ENCODE measurements around the gene PKP2. TPM values are rescaled to one million over a fixed set of nuclear protein-coding genes. Genes with fewer than 3 reads are reported as not detected.

The PKP2 gene
- total and polyA plus RNA-seq, 9 of the 15 experiments (the other 6 are each of a cell fraction or from before 2014, with no cell fraction given) = 1.6 to 4.2 (median 2.8) TPM

DNA sequence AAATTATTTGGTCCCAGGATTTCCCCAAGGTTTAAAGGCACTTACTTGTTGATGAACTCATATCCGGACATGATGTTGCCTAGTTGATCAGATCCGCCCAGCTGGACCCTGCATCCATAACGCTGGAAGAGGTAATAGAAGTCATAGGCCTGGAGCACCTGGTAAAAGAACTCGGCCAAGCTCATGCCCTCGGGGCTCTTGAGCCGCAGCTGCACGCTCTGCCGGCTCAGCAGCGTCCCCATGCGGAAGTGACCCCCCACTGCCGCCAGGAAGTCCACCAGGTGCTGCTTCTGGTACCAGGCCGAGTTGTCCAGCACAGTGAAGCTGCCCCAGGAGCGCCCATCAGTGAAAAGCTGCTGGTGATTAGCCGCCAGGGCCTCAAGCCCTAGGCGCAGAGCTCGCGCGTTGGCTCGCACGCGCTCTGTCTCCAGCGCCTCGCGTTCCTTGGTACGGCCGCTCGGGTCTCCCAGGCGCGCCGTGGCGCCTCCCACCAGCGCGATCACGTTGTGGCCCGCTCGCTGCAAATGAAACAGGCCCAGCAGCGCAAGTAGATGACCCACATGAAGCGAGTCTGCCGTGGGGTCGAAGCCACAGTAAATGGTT, 141.4 kb downstream of the PKP2 start (continued):
- TF ChIP-seq, protein P1, sequence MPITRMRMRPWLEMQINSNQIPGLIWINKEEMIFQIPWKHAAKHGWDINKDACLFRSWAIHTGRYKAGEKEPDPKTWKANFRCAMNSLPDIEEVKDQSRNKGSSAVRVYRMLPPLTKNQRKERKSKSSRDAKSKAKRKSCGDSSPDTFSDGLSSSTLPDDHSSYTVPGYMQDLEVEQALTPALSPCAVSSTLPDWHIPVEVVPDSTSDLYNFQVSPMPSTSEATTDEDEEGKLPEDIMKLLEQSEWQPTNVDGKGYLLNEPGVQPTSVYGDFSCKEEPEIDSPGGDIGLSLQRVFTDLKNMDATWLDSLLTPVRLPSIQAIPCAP (CRISPR knock-in tag; IDR thresholded peaks at IDR 0.05; ENCODE audit: borderline replicate concordance) = 0 out of 2 replicates have a peak, but pooled peaks have one; percentile 31
- TF ChIP-seq CTBP1 (IDR thresholded peaks at IDR 0.05; ENCODE audit: borderline replicate concordance) (peak; percentile 53), CBFA2T3 (IDR thresholded peaks at IDR 0.05) (peak; percentile 22; the same call in 1 of the 2 replicates), ZNF707 (CRISPR knock-in tag; conservative IDR thresholded peaks at IDR 0.05) (no peak), SMARCA5 (IDR thresholded peaks at IDR 0.05) (peak; percentile 31; the same call in 1 of the 2 replicates), SIN3A (IDR thresholded peaks at IDR 0.05; ENCODE audit: borderline replicate concordance in 2 of 2, control insufficient read depth in 1 of 2, low read depth in 2 of 2, low read length in 2 of 2) (peak; percentile 20 to 78; a peak in 1 of 4 replicates), SMAD3 (CRISPR knock-in tag; conservative IDR thresholded peaks at IDR 0.05) (no peak), PML (IDR thresholded peaks at IDR 0.05; ENCODE audit: low read length) (0 out of 2 replicates have a peak, but pooled peaks have one; percentile 16), MYC (IDR thresholded peaks at IDR 0.05; ENCODE audit: low read depth, low read length) (peak; percentile 80), MYC (CRISPR knock-in tag; IDR thresholded peaks at IDR 0.05; ENCODE audit: borderline replicate concordance, low read depth) (no peak)
- TF ChIP-seq, protein P2, sequence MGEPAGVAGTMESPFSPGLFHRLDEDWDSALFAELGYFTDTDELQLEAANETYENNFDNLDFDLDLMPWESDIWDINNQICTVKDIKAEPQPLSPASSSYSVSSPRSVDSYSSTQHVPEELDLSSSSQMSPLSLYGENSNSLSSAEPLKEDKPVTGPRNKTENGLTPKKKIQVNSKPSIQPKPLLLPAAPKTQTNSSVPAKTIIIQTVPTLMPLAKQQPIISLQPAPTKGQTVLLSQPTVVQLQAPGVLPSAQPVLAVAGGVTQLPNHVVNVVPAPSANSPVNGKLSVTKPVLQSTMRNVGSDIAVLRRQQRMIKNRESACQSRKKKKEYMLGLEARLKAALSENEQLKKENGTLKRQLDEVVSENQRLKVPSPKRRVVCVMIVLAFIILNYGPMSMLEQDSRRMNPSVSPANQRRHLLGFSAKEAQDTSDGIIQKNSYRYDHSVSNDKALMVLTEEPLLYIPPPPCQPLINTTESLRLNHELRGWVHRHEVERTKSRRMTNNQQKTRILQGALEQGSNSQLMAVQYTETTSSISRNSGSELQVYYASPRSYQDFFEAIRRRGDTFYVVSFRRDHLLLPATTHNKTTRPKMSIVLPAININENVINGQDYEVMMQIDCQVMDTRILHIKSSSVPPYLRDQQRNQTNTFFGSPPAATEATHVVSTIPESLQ (CRISPR knock-in tag; IDR thresholded peaks at IDR 0.05) = peak; percentile 80; the same call in 1 of the 2 replicates
- TF ChIP-seq, protein P3, sequence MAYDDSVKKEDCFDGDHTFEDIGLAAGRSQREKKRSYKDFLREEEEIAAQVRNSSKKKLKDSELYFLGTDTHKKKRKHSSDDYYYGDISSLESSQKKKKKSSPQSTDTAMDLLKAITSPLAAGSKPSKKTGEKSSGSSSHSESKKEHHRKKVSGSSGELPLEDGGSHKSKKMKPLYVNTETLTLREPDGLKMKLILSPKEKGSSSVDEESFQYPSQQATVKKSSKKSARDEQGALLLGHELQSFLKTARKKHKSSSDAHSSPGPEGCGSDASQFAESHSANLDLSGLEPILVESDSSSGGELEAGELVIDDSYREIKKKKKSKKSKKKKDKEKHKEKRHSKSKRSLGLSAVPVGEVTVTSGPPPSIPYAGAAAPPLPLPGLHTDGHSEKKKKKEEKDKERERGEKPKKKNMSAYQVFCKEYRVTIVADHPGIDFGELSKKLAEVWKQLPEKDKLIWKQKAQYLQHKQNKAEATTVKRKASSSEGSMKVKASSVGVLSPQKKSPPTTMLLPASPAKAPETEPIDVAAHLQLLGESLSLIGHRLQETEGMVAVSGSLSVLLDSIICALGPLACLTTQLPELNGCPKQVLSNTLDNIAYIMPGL (CRISPR knock-in tag; IDR thresholded peaks at IDR 0.05) = 0 out of 2 replicates have a peak, but pooled peaks have one; percentile 49
- TF ChIP-seq, protein P4, sequence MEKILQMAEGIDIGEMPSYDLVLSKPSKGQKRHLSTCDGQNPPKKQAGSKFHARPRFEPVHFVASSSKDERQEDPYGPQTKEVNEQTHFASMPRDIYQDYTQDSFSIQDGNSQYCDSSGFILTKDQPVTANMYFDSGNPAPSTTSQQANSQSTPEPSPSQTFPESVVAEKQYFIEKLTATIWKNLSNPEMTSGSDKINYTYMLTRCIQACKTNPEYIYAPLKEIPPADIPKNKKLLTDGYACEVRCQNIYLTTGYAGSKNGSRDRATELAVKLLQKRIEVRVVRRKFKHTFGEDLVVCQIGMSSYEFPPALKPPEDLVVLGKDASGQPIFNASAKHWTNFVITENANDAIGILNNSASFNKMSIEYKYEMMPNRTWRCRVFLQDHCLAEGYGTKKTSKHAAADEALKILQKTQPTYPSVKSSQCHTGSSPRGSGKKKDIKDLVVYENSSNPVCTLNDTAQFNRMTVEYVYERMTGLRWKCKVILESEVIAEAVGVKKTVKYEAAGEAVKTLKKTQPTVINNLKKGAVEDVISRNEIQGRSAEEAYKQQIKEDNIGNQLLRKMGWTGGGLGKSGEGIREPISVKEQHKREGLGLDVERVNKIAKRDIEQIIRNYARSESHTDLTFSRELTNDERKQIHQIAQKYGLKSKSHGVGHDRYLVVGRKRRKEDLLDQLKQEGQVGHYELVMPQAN (IDR thresholded peaks at IDR 0.05; ENCODE audit: borderline replicate concordance) = peak; percentile 72
